GM06990 (cell line): Measurements from ENCODE around the gene MAP3K13.

Source experiments
- DNase-seq: peaks from one replicate; pipeline ENCODE4 v3.0.0-alpha.2; 2011; ENCODE audit not compliant: insufficient read length; ENCODE audit errors: extremely low read depth
- H3K27me3 ChIP-seq: replicated peaks from 2 replicates; pipeline ENCODE4 v1.6.0; 2011; ENCODE audit warnings: low read length; ENCODE audit not compliant: control insufficient read depth, insufficient read depth
- H3K36me3 ChIP-seq: 2 replicates; pipeline ENCODE4 v1.5.1; 2011; ENCODE audit warnings: low read length; ENCODE audit not compliant: control insufficient read depth, insufficient read depth
- H3K4me3 ChIP-seq: replicated peaks from 2 replicates; pipeline ENCODE4 v1.5.1; 2011; ENCODE audit warnings: low read depth, mild to moderate bottlenecking, control low read depth, low read length
- TF ChIP-seq, protein P1 (sequence below): IDR thresholded peaks from 2 replicates; pipeline ENCODE4 v1.5.1; 2011; ENCODE audit warnings: low read length, control low read depth, mild to moderate bottlenecking, inconsistent platforms; ENCODE audit not compliant: insufficient read depth, poor library complexity, severe bottlenecking

The MAP3K13 gene

DNA sequence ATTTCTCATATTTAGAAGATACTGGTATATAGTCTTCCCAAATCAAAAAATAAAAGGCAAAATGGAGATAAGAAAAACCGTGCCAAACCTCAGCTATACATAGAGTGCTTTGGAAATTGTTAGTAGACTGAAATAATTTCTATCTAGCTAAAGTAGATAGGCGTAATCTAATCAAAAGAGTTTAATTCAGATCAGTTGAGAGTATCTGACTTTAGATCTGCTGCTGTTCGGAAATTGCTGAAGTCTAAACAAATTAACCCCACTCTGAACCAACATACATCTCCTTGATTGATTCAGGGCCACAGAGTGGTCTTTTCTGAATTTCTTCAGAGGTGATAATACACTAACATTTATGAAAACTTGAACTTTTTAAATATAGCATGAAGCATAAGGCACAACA is 40.1 kb downstream of the MAP3K13 start:
- no peak for DNase-seq
- TF ChIP-seq, protein P1, sequence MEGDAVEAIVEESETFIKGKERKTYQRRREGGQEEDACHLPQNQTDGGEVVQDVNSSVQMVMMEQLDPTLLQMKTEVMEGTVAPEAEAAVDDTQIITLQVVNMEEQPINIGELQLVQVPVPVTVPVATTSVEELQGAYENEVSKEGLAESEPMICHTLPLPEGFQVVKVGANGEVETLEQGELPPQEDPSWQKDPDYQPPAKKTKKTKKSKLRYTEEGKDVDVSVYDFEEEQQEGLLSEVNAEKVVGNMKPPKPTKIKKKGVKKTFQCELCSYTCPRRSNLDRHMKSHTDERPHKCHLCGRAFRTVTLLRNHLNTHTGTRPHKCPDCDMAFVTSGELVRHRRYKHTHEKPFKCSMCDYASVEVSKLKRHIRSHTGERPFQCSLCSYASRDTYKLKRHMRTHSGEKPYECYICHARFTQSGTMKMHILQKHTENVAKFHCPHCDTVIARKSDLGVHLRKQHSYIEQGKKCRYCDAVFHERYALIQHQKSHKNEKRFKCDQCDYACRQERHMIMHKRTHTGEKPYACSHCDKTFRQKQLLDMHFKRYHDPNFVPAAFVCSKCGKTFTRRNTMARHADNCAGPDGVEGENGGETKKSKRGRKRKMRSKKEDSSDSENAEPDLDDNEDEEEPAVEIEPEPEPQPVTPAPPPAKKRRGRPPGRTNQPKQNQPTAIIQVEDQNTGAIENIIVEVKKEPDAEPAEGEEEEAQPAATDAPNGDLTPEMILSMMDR: no peak
- Histone ChIP-seq H3K4me3 (no peak overlapping the region), H3K36me3 (no peaks in the 10 kb centered on the region), H3K27me3 (no peaks in the 10 kb centered on the region)

DNA sequence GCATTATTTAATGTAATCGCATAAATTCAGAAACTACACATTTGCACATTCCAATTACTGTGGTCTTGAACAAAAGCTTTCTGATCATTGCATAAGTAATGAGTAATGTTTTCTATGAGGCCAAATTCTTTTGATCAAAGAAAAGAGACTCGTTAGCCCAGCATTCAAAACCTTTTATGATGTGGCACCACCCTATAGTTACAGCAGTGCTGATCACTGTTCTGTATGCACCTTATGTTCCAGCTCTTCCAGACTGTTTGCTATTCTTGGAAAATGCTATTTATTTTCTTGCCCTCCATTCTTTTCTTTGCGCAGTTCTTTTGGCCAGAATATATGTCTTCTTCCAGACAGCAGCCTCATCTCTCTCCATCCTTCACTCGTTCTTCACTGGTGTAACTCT is 42.3 kb downstream of the MAP3K13 start:
- H3K36me3 ChIP-seq: no peaks in the 10 kb centered on the region
- no peak for DNase-seq
- no peak overlapping the region for H3K4me3 ChIP-seq
- TF ChIP-seq, protein P1: no peak
- no peaks in the 10 kb centered on the region for H3K27me3 ChIP-seq

GRCh38 chr3:185405664-185406063 is 42.7 kb downstream of the MAP3K13 start:
- Histone ChIP-seq H3K36me3 (no peaks in the 10 kb centered on the region), H3K4me3 (no peak overlapping the region), H3K27me3 (no peaks in the 10 kb centered on the region)
- DNase-seq: no peak
- TF ChIP-seq, protein P1: no peak

DNA sequence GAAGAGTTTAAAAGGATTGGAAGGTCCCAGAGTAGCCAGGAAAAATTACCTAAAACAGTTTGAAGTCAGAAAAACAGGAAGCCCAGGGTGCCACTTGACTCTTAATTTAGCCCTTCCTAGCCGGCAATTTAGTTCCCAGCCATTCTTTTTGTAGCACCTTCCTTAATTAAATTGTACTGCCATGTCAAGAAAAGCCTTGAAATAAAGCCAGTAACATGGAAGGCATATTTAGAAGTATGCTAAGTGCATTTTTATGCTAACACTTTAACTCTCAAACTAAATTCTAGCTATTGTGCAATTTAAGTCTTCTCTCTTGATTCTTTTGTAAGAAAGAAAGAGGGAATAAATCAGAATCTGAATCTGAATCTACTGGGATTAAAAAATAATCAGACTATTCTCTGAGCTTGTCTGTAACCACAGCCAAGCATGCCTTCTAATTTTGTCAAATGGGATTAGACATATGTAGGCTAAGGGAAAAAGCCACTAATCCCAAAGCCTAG is 43.2 kb downstream of the MAP3K13 start:
- no peak for DNase-seq
- TF ChIP-seq, protein P1: no peak

GRCh38 chr3:185409957-185410356 is 47.0 kb downstream of the MAP3K13 start:
- DNase-seq: no peak
- H3K27me3 ChIP-seq: no peaks in the 10 kb centered on the region
- H3K4me3 ChIP-seq: no peak overlapping the region
- TF ChIP-seq, protein P1: no peak
- no peaks in the 10 kb centered on the region for H3K36me3 ChIP-seq

More for the DNA sequence above, 43.2 kb downstream of the MAP3K13 start:
- Histone ChIP-seq H3K36me3 (no peaks in the 10 kb centered on the region), H3K27me3 (no peaks in the 10 kb centered on the region), H3K4me3 (no peak overlapping the region)

DNA sequence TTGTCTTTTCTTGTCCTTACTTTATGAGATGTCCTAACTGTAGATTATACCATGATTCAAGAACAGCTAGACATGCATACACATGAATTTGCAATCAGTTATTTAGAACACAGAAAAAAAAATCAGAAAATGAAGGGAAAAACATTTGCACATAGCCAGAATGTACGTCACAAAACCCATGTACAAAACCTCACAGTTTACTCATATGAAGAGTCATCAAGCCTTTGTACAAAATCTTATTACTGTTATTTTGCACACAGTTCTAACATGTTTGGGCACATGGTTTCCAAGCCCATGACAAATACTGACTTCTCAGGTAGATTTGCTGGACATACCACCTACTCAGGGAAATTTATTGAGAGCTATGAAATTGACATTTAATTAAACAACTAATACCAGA is 48.2 kb downstream of the MAP3K13 start:
- no peaks in the 10 kb centered on the region for H3K36me3 ChIP-seq
- H3K4me3 ChIP-seq: no peak overlapping the region
- H3K27me3 ChIP-seq: no peaks in the 10 kb centered on the region
- TF ChIP-seq, protein P1: no peak
- DNase-seq: no peak
